GM23338 (cell line): ENCODE measurements around the gene CHSY1. TPM values are rescaled to one million over a fixed set of nuclear protein-coding genes. Genes with fewer than 3 reads are reported as not detected.

Experiments used
- ATAC-seq: fragments of 200-7000 bp; cut with Tn5 transposase; 3 replicates; pipeline ENCODE4 v1.9.1; 2020
- DNase-seq: peaks from one replicate; pipeline ENCODE4 v3.0.0-alpha.2; 2015; ENCODE audit warnings: low spot score
- H2AFZ ChIP-seq: fragments of 200-600 bp; sonication (generic); 2 replicates; pipeline ENCODE4 v1.8.0; 2016; ENCODE audit warnings: antibody characterized with exemption, mild to moderate bottlenecking, moderate library complexity
- H3F3A ChIP-seq: fragments of 200-600 bp; sonication (generic); replicated peaks from 2 replicates; pipeline ENCODE4 v1.8.0; 2017; ENCODE audit warnings: antibody characterized with exemption, mixed run types, low read depth
- H3K27ac ChIP-seq: fragments of 200-600 bp; sonication (generic); 2 replicates; pipeline ENCODE4 v1.6.1; 2016; ENCODE audit warnings: low read depth
- H3K27me3 ChIP-seq: fragments of 200-600 bp; sonication (generic); 2 replicates; pipeline ENCODE4 v1.8.0; 2016; ENCODE audit warnings: mild to moderate bottlenecking, mixed run types, moderate library complexity; ENCODE audit not compliant: insufficient read depth
- H3K36me3 ChIP-seq: fragments of 200-600 bp; sonication (generic); 2 replicates; pipeline ENCODE4 v1.8.0; 2016; ENCODE audit warnings: mild to moderate bottlenecking; ENCODE audit not compliant: insufficient read depth
- H3K4me1 ChIP-seq: fragments of 200-600 bp; sonication (generic); 2 replicates; pipeline ENCODE4 v1.8.0; 2016; ENCODE audit warnings: mild to moderate bottlenecking, moderate library complexity; ENCODE audit not compliant: insufficient read depth
- H3K4me2 ChIP-seq: fragments of 200-600 bp; sonication (generic); 2 replicates; pipeline ENCODE4 v1.7.1; 2017; ENCODE audit warnings: mixed run types
- H3K4me3 ChIP-seq: fragments of 200-600 bp; sonication (generic); 2 replicates; pipeline ENCODE4 v1.6.1; 2016; ENCODE audit warnings: mixed run types
- H3K79me2 ChIP-seq: fragments of 200-600 bp; sonication (generic); replicated peaks from 2 replicates; pipeline ENCODE4 v1.8.0; 2017; ENCODE audit warnings: mild to moderate bottlenecking; ENCODE audit not compliant: insufficient read depth
- H3K9me2 ChIP-seq: fragments of 200-600 bp; sonication (generic); 2 replicates; pipeline ENCODE4 v1.8.0; 2017; ENCODE audit not compliant: insufficient read depth
- H4K20me1 ChIP-seq: fragments of 200-600 bp; sonication (generic); replicated peaks from 2 replicates; pipeline ENCODE4 v1.8.0; 2017; ENCODE audit warnings: mild to moderate bottlenecking; ENCODE audit not compliant: insufficient read depth
- H3K27ac Mint-ChIP-seq: 2 replicates; pipeline ENCODE4 v1.8.0; 2020; ENCODE audit warnings: inconsistent platforms, mild to moderate bottlenecking, moderate library complexity, mixed read lengths
- H3K27me3 Mint-ChIP-seq: 3 replicates; pipeline ENCODE4 v1.8.0; 2022; ENCODE audit warnings: low read depth, mild to moderate bottlenecking, moderate library complexity, mixed read lengths, inconsistent platforms; ENCODE audit not compliant: insufficient read depth, poor library complexity
- H3K36me3 Mint-ChIP-seq: 3 replicates; pipeline ENCODE4 v1.8.0; 2021; ENCODE audit warnings: low read depth, mild to moderate bottlenecking, inconsistent platforms, moderate library complexity, mixed read lengths
- H3K4me1 Mint-ChIP-seq: 3 replicates; pipeline ENCODE4 v1.8.0; 2020; ENCODE audit warnings: mild to moderate bottlenecking, inconsistent platforms, mixed read lengths
- H3K4me3 Mint-ChIP-seq: 3 replicates; pipeline ENCODE4 v1.8.0; 2021; ENCODE audit warnings: moderate library complexity, mild to moderate bottlenecking, inconsistent platforms, mixed read lengths
- H3K9me3 Mint-ChIP-seq: 3 replicates; pipeline ENCODE4 v1.8.0; 2020; ENCODE audit warnings: moderate library complexity, mild to moderate bottlenecking, inconsistent platforms, mixed read lengths
- CREB1 ChIP-seq: fragments of 250-450 bp; sonication (Bioruptor Pico); IDR thresholded peaks from 2 replicates; pipeline ENCODE4 v1.5.0; 2020; ENCODE audit warnings: low read depth, mild to moderate bottlenecking, moderate library complexity
- CTCF ChIP-seq, 2 experiments: fragments of 200-600 bp in 1 of 2; sonication (generic) in 1 of 2; conservative IDR thresholded peaks; 2 replicates each; pipeline versions ENCODE4 v1.5.1 to v1.6.1; 2016 to 2017; ENCODE audit warnings: antibody characterized with exemption in 2 of 2, low read depth in 2 of 2, mild to moderate bottlenecking in 2 of 2, moderate library complexity in 1 of 2
- EZH2 ChIP-seq: fragments of 200-600 bp; sonication (generic); IDR thresholded peaks from one replicate; pipeline ENCODE4 v1.8.0; 2017; ENCODE audit warnings: antibody characterized with exemption, mild to moderate bottlenecking, low read depth; ENCODE audit not compliant: unreplicated experiment
- EZH2phosphoT487 ChIP-seq: fragments of 200-600 bp; sonication (generic); IDR thresholded peaks from one replicate; pipeline ENCODE4 v1.8.1; 2018; ENCODE audit warnings: antibody characterized with exemption; ENCODE audit not compliant: unreplicated experiment
- JUNB ChIP-seq: IDR thresholded peaks from one replicate; pipeline ENCODE4 v1.6.1; 2016; ENCODE audit warnings: antibody characterized with exemption; ENCODE audit not compliant: unreplicated experiment
- NANOG ChIP-seq: IDR thresholded peaks from 2 replicates; pipeline ENCODE4 v1.6.1; 2016; ENCODE audit warnings: antibody characterized with exemption, borderline replicate concordance
- POLR2AphosphoS5 ChIP-seq: IDR thresholded peaks from 2 replicates; pipeline ENCODE4 v1.6.1; 2016; ENCODE audit warnings: antibody characterized with exemption, low read depth
- STAT1 ChIP-seq: IDR thresholded peaks from one replicate; pipeline ENCODE4 v1.6.1; 2016; ENCODE audit warnings: antibody characterized with exemption; ENCODE audit not compliant: unreplicated experiment
- ZNF114 ChIP-seq: fragments of 250-450 bp; sonication (Bioruptor Pico); IDR thresholded peaks from 2 replicates; pipeline ENCODE4 v1.5.0; 2020; ENCODE audit warnings: mild to moderate bottlenecking, moderate library complexity
- ZNF462 ChIP-seq: fragments of 250-450 bp; sonication (Bioruptor Pico); IDR thresholded peaks from 2 replicates; pipeline ENCODE4 v1.5.0; 2020; ENCODE audit warnings: mild to moderate bottlenecking, moderate library complexity
- polyA plus RNA-seq: library from polyadenylated mRNA; unstranded; fragments of >200 nt; fragmentation: Nextera tagmentation; extraction: Ambion mirVana; gene quantifications from 2 replicates; pipeline ENCODE4 v1.2.1, GENCODE V29; 2016
- total RNA-seq: library from RNA; depleted of rRNA; stranded (reverse); fragments of >200 nt; shearing (Covaris generic); gene quantifications from 2 replicates; pipeline ENCODE4 v1.2.3, GENCODE V29; 2014

CHSY1 gene
- total and polyA plus RNA-seq, 2 experiments from 2014 or later, result 9.8 to 47.7 TPM

DNA sequence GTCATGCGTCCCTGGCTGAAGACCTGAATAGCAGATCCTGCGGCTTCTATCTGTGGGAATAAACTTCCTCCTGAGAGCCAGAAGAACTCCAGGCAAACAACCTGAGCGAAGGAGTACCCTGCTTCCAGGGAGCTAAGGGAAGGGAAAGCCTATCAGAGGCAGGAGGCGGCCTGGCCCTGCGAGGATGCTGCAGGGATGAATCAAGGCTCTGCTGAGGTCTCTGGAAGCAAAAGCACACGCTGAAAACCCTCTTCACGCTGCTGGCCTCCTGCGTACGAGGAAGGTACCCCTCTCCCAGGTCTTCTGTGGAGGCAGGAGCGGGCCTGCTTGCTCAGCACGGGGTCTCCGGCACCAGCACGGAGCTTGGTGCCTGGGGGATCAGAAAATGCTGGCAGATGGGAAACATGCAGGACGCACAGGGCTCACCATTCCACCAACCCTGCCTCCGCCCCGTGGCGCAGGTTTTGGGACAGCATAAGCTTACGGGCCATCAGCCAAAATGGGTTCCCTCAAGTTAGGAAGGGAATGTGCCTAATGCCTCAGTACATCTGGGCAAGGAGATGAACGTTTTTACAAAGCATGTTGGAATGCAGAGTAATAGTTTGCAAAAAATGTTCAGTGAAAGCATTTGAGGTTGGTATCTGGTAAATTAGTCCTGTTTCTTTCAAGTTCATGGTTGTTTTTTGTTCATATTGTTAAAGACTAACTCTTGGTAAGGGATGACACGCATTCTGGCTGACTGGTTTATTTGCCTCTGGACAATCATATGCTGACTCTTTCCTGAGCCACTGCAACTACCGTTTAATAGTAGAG lies 72.3 kb downstream of the CHSY1 start:
- Histone ChIP-seq H3K79me2 (peaks cover 59% of the 10 kb centered on the region), H3F3A (peaks cover 2% of the 10 kb centered on the region; the same call in 1 of the 2 replicates), H3K27ac (peak overlapping the region; percentile 76; the same call in 1 of the 2 replicates), H3K27me3 (no peaks in the 10 kb centered on the region), H3K9me2 (no peaks in the 10 kb centered on the region), H3K36me3 (no peaks in the 10 kb centered on the region), H2AFZ (no peak overlapping the region), H3K4me3 (no peak overlapping the region), H3K4me1 (peaks cover 11% of the 10 kb centered on the region; the same call in 1 of the 2 replicates), H4K20me1 (peaks cover 8% of the 10 kb centered on the region; the same call in 1 of the 2 replicates), H3K4me2 (no peak overlapping the region)
- Mint-ChIP-seq H3K27ac (0 out of 2 replicates have a peak overlapping the region, but pooled peaks have one; percentile 31), H3K27me3 (peaks cover 12% of the 10 kb centered on the region), H3K9me3 (no peaks in the 10 kb centered on the region; the same call in 2 of the 3 replicates), H3K4me3 (no peak overlapping the region), H3K36me3 (peaks cover 40% of the 10 kb centered on the region), H3K4me1 (peaks cover 30% of the 10 kb centered on the region)
- peak; percentile 66 for ATAC-seq
- no peak for DNase-seq
- TF ChIP-seq NANOG (no peak), JUNB (no peak), EZH2phosphoT487 (no peak), CTCF (conservative IDR thresholded peaks at IDR 0.05; ENCODE audit: low read depth in 2 of 2) (no peak), EZH2 (no peak), ZNF462 (no peak), ZNF114 (no peak), POLR2AphosphoS5 (no peak), STAT1 (no peak), CREB1 (CRISPR knock-in tag) (no peak)
